ENCODE results near the gene FAS. TPM values are rescaled to one million over a fixed set of nuclear protein-coding genes. Genes with fewer than 3 reads are reported as not detected.
A peak's percentile ranks its signal among the peaks of the same experiment; 100 is the strongest.

The FAS gene
- total RNA-seq, 1 donor from 2014 or later = 22.5 TPM

- intact Hi-C loops (cut with micrococcal nuclease) = no loop called here
- H3K27me3 Mint-ChIP-seq (ENCODE audit: low read depth) = no peaks in the 10 kb centered on the region
- H3K9me3 Mint-ChIP-seq = peaks cover 2% of the 10 kb centered on the region
- H3K36me3 Mint-ChIP-seq (ENCODE audit: low read depth) = peaks cover 3% of the 10 kb centered on the region
- no peak for DNase-seq (ENCODE audit: low spot score)
- peaks cover 26% of the 10 kb centered on the region for H3K4me1 Mint-ChIP-seq (ENCODE audit: low read depth)
- H3K4me3 Mint-ChIP-seq (ENCODE audit: low read depth) = no peak overlapping the region
- H3K27ac Mint-ChIP-seq = no peak overlapping the region
Observed at GRCh38 chr10:88978463-88978862, 12.1 kb upstream of the FAS start.

DNA sequence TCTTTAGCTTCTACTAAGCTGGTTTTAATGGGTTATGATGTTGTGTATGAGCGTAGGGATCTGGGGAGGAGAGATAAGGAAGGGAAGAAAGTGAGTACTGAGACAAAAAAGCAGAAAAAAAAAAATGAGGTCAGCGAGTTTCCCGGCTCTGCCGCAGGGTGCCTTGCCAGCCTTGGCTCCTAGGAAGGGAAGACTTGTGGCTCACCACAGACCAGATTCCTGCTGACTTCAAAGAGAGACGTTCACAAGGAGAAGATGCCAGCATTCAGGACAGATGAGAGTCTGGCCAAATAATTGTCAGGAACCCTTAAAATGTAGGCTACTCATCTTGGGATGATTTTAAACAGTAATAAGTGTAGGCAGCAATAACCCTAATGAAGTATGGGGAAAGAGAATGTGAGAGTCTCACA is 11.4 kb upstream of the FAS start:
- no peak overlapping the region for H3K4me3 Mint-ChIP-seq (ENCODE audit: low read depth)
- intact Hi-C loops (cut with micrococcal nuclease) = no loop called here
- H3K4me1 Mint-ChIP-seq (ENCODE audit: low read depth) = peaks cover 30% of the 10 kb centered on the region
- peaks cover 2% of the 10 kb centered on the region for H3K9me3 Mint-ChIP-seq
- peaks cover 3% of the 10 kb centered on the region for H3K36me3 Mint-ChIP-seq (ENCODE audit: low read depth)
- no peak for DNase-seq (ENCODE audit: low spot score)
- no peaks in the 10 kb centered on the region for H3K27me3 Mint-ChIP-seq (ENCODE audit: low read depth)
- peak overlapping the region; percentile 19 for H3K27ac Mint-ChIP-seq

DNA sequence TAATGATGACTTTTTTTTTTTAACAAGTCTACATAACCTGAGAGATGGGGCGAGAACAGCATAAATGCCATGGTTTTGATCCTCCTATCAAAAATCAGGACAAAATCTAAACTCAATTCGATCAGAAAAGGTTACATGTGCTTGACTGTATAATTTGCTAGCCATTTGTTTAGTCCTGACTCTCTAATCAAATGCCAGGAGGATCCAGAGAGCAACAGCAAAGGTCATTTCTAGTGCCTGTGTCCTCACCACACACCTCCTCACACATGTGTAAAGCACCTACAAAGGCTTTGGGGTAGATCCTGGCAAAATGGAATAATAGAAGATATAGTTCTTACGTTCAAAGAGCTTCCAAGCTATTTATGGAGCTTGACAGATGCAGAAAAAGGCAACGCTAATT is 11.0 kb upstream of the FAS start:
- DNase-seq (ENCODE audit: low spot score) = no peak
- Mint-ChIP-seq H3K27ac (no peak overlapping the region), H3K27me3 (ENCODE audit: low read depth) (no peaks in the 10 kb centered on the region), H3K4me3 (ENCODE audit: low read depth) (no peak overlapping the region), H3K36me3 (ENCODE audit: low read depth) (peaks cover 6% of the 10 kb centered on the region), H3K9me3 (peaks cover 2% of the 10 kb centered on the region), H3K4me1 (ENCODE audit: low read depth) (peaks cover 34% of the 10 kb centered on the region)
- intact Hi-C loops (cut with micrococcal nuclease) = no loop called here

DNA sequence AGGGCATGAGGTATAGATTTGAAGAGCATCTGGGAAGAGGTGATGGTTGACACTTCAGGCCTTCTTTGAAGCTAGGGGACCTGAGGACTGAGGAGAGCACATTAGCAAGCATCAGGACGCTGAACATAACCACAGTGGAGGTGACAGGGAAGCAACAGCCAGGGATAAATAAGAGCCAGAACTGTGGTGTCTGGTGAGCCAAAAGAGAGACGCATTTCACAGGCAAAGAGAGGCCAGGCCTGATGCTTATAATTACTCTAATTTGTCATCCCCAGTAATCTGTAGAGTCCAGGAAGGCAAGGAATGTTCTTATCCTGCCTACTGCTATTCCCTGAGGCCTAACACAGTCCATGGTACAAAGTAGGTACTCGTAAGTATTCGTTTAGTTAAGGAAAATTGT is 10.4 kb upstream of the FAS start:
- no peak for DNase-seq (ENCODE audit: low spot score)
- Mint-ChIP-seq H3K27ac (no peak overlapping the region), H3K4me3 (ENCODE audit: low read depth) (no peak overlapping the region), H3K9me3 (peaks cover 2% of the 10 kb centered on the region), H3K4me1 (ENCODE audit: low read depth) (peaks cover 30% of the 10 kb centered on the region), H3K27me3 (ENCODE audit: low read depth) (no peaks in the 10 kb centered on the region), H3K36me3 (ENCODE audit: low read depth) (peaks cover 7% of the 10 kb centered on the region)
- intact Hi-C loops (cut with micrococcal nuclease) = no loop called here

- H3K36me3 Mint-ChIP-seq (ENCODE audit: low read depth) = peaks cover 7% of the 10 kb centered on the region
Observed at GRCh38 chr10:88980800-88981199, 9.8 kb upstream of the FAS start.

DNA sequence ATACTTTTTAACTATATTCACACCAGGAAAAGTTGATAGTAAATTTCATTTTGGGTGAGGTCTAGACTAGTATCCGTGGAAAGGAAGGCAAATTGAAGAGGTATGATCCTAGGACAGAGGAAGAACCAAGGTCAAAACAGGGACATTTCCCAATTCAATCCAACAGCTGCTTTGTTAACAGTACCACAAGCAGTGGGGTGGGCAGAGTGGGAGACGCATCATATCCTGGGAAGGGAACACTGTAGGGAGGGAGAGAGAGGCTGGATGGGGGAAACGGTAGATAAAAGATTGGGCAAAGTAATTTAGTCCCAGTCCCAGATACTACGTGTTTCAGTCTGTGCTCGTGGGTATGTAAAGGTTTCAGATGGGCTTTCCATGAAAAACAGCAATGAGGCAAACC is 9.2 kb upstream of the FAS start:
- Mint-ChIP-seq H3K27ac (no peak overlapping the region), H3K27me3 (ENCODE audit: low read depth) (no peaks in the 10 kb centered on the region), H3K36me3 (ENCODE audit: low read depth) (peaks cover 12% of the 10 kb centered on the region), H3K4me1 (ENCODE audit: low read depth) (peaks cover 30% of the 10 kb centered on the region), H3K4me3 (ENCODE audit: low read depth) (no peak overlapping the region), H3K9me3 (peaks cover 7% of the 10 kb centered on the region)
- no peak for DNase-seq (ENCODE audit: low spot score)
- intact Hi-C loops (cut with micrococcal nuclease) = no loop called here

More at GRCh38 chr10:88980800-88981199, 9.8 kb upstream of the FAS start:
- Mint-ChIP-seq H3K9me3 (peaks cover 2% of the 10 kb centered on the region), H3K4me1 (ENCODE audit: low read depth) (peaks cover 29% of the 10 kb centered on the region), H3K4me3 (ENCODE audit: low read depth) (no peak overlapping the region), H3K27ac (no peak overlapping the region), H3K27me3 (ENCODE audit: low read depth) (no peaks in the 10 kb centered on the region)
- intact Hi-C loops (cut with micrococcal nuclease) = no loop called here
- DNase-seq (ENCODE audit: low spot score) = no peak

- peaks cover 10% of the 10 kb centered on the region for H3K9me3 Mint-ChIP-seq
- H3K27ac Mint-ChIP-seq = no peak overlapping the region
- H3K36me3 Mint-ChIP-seq (ENCODE audit: low read depth) = peaks cover 16% of the 10 kb centered on the region
- DNase-seq (ENCODE audit: low spot score) = no peak
- intact Hi-C loops (cut with micrococcal nuclease) = no loop called here
- H3K4me1 Mint-ChIP-seq (ENCODE audit: low read depth) = peaks cover 34% of the 10 kb centered on the region
- H3K4me3 Mint-ChIP-seq (ENCODE audit: low read depth) = no peak overlapping the region
- no peaks in the 10 kb centered on the region for H3K27me3 Mint-ChIP-seq (ENCODE audit: low read depth)
Observed at GRCh38 chr10:88982366-88982765, 8.2 kb upstream of the FAS start.

DNA sequence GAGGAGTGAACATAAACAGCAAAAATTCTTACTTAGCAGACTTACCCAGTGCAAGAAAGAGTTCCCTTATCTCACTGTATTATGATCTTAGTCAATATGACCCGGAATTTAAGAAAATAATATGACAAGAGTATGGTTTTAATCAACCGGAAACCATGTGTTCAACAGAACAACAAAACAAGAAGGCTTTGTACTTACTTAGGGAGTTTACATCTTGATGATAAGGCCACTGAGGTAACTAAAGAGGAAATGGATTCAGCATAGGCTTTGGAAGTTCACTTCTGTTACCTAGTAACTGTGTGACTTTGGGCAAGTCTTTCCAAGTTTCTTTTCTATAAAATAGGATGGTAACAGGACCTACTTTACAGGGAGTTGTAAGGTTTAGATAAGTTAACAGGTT is 7.4 kb upstream of the FAS start:
- no peak for DNase-seq (ENCODE audit: low spot score)
- peaks cover 40% of the 10 kb centered on the region for H3K4me1 Mint-ChIP-seq (ENCODE audit: low read depth)
- intact Hi-C loops (cut with micrococcal nuclease) = no loop called here
- H3K27ac Mint-ChIP-seq = no peak overlapping the region
- peaks cover 14% of the 10 kb centered on the region for H3K9me3 Mint-ChIP-seq
- peaks cover 22% of the 10 kb centered on the region for H3K36me3 Mint-ChIP-seq (ENCODE audit: low read depth)
- H3K4me3 Mint-ChIP-seq (ENCODE audit: low read depth) = no peak overlapping the region
- no peaks in the 10 kb centered on the region for H3K27me3 Mint-ChIP-seq (ENCODE audit: low read depth)

- peaks cover 42% of the 10 kb centered on the region for H3K4me1 Mint-ChIP-seq (ENCODE audit: low read depth)
- intact Hi-C loops (cut with micrococcal nuclease) = no loop called here
- no peaks in the 10 kb centered on the region for H3K27me3 Mint-ChIP-seq (ENCODE audit: low read depth)
- peaks cover 12% of the 10 kb centered on the region for H3K9me3 Mint-ChIP-seq
- peaks cover 19% of the 10 kb centered on the region for H3K36me3 Mint-ChIP-seq (ENCODE audit: low read depth)
- no peak overlapping the region for H3K27ac Mint-ChIP-seq
- DNase-seq (ENCODE audit: low spot score) = no peak
- no peak overlapping the region for H3K4me3 Mint-ChIP-seq (ENCODE audit: low read depth)
Observed at GRCh38 chr10:88983939-88984338, 6.7 kb upstream of the FAS start.

- Mint-ChIP-seq H3K27ac (no peak overlapping the region), H3K4me1 (ENCODE audit: low read depth) (peaks cover 45% of the 10 kb centered on the region), H3K4me3 (ENCODE audit: low read depth) (no peak overlapping the region), H3K27me3 (ENCODE audit: low read depth) (no peaks in the 10 kb centered on the region), H3K36me3 (ENCODE audit: low read depth) (peaks cover 19% of the 10 kb centered on the region), H3K9me3 (peaks cover 12% of the 10 kb centered on the region)
- no peak for DNase-seq (ENCODE audit: low spot score)
- intact Hi-C loops (cut with micrococcal nuclease) = no loop called here
Observed at GRCh38 chr10:88984525-88984924, 6.1 kb upstream of the FAS start.

DNA sequence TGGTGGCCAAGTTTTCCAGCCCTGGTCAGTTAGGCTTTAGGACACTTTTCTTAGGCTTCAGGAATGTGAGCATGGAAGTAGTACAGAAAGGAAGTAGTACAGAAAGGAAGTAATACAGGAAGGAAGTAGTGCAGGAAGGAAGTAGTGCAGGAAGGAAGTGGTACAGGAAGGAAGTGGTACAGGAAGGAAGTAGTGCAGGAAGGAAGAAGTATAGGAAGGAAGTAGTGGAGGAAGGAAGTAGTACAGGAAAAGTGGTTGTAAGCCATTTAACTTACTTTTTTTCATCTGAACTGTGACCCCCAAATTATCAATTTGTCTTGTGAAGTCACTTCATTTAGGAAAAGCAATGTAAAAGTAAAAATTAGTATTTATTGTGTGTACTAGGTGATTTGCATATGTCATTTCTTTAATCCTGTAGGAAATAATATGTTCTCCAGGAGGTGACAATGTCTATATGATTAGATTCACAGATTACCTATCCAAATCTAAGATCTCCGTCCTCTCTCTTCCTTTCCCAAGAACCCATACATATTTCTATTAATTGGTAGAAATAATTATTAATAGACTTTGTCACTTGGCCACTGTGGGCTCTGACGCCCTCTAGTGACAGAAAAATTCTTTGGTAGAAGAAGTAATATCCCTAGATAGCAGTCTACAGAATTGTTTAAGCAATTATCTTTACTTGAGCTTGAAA is 3.9 kb upstream of the FAS start:
- Mint-ChIP-seq H3K4me1 (ENCODE audit: low read depth) (peaks cover 54% of the 10 kb centered on the region), H3K4me3 (ENCODE audit: low read depth) (no peak overlapping the region), H3K36me3 (ENCODE audit: low read depth) (peaks cover 19% of the 10 kb centered on the region), H3K27me3 (ENCODE audit: low read depth) (no peaks in the 10 kb centered on the region), H3K27ac (no peak overlapping the region), H3K9me3 (peaks cover 12% of the 10 kb centered on the region)
- intact Hi-C loops (cut with micrococcal nuclease) = loop anchor here (1.0 to 2.0 kb wide), 2 partner anchors 17 to 26 kb away; no protein-coding TSS in a partner anchor
- no peak for DNase-seq (ENCODE audit: low spot score)

GRCh38 chr10:88987243-88987725 is 3.3 kb upstream of the FAS start:
- peak; percentile 39 for DNase-seq (ENCODE audit: low spot score)
- Mint-ChIP-seq H3K9me3 (peaks cover 12% of the 10 kb centered on the region), H3K27ac (peak overlapping the region; percentile 63), H3K27me3 (ENCODE audit: low read depth) (no peaks in the 10 kb centered on the region), H3K4me1 (ENCODE audit: low read depth) (peaks cover 55% of the 10 kb centered on the region), H3K36me3 (ENCODE audit: low read depth) (peaks cover 24% of the 10 kb centered on the region), H3K4me3 (ENCODE audit: low read depth) (no peak overlapping the region)
- intact Hi-C loops (cut with micrococcal nuclease) = loop anchor here (1.0 to 2.0 kb wide), 2 partner anchors 16 to 26 kb away; no protein-coding TSS in a partner anchor

GRCh38 chr10:88987840-88988239 is 2.8 kb upstream of the FAS start:
- Mint-ChIP-seq H3K9me3 (peaks cover 12% of the 10 kb centered on the region), H3K36me3 (ENCODE audit: low read depth) (peaks cover 26% of the 10 kb centered on the region), H3K4me1 (ENCODE audit: low read depth) (peaks cover 58% of the 10 kb centered on the region), H3K27me3 (ENCODE audit: low read depth) (no peaks in the 10 kb centered on the region), H3K27ac (no peak overlapping the region), H3K4me3 (ENCODE audit: low read depth) (no peak overlapping the region)
- intact Hi-C loops (cut with micrococcal nuclease) = loop anchor here (1.0 to 2.0 kb wide), 2 partner anchors 15 to 27 kb away; no protein-coding TSS in a partner anchor
- no peak for DNase-seq (ENCODE audit: low spot score)
